HS-5 (cell line): ENCODE results near the gene KRTAP16-1.
"Not testable (repeated sequence)": the region's sequence is repeated elsewhere in the genome, so short reads cannot be mapped to it uniquely, and the experiment has no call there.

Source experiments
- DNase-seq: peaks from one replicate; pipeline ENCODE4 v3.0.0-alpha.2; 2012; ENCODE audit warnings: low read depth

The KRTAP16-1 gene

GRCh38 chr17:41308918-41309359 is at the start of gene KRTAP16-1:
KRTAP16-1 (minus strand) TSS chr17:41309309; CDS start chr17:41309253, 56 bp downstream.
- DNase-seq = no peak

- DNase-seq = no peak
Observed at GRCh38 chr17:41354536-41354935, 45.4 kb upstream of the KRTAP16-1 start.

- DNase-seq = no peak
Observed at GRCh38 chr17:41352597-41353366, 43.7 kb upstream of the KRTAP16-1 start.

- DNase-seq = no peak
Observed at GRCh38 chr17:41351177-41351576, 42.1 kb upstream of the KRTAP16-1 start.

GRCh38 chr17:41350381-41350878 is 41.3 kb upstream of the KRTAP16-1 start, which contains the start of gene KRT33A:
KRT33A (minus strand) TSS chr17:41350828; CDS start chr17:41350767, 61 bp downstream.
- DNase-seq = not testable (repeated sequence)

GRCh38 chr17:41347869-41348760 is 39.0 kb upstream of the KRTAP16-1 start:
- no peak for DNase-seq

GRCh38 chr17:41346421-41346820 is 37.3 kb upstream of the KRTAP16-1 start:
- not testable (repeated sequence) for DNase-seq

GRCh38 chr17:41345992-41346391 is 36.9 kb upstream of the KRTAP16-1 start:
- DNase-seq = no peak

- no peak for DNase-seq
Observed at GRCh38 chr17:41343029-41343428, 33.9 kb upstream of the KRTAP16-1 start.

- no peak for DNase-seq
Observed at GRCh38 chr17:41340934-41341861, 32.1 kb upstream of the KRTAP16-1 start.

GRCh38 chr17:41340494-41340893 is 31.4 kb upstream of the KRTAP16-1 start:
- no peak for DNase-seq

GRCh38 chr17:41339571-41340172 is 30.6 kb upstream of the KRTAP16-1 start:
- no peak for DNase-seq

- no peak for DNase-seq
Observed at GRCh38 chr17:41338961-41339485, 29.9 kb upstream of the KRTAP16-1 start.

GRCh38 chr17:41335747-41336146 is 26.6 kb upstream of the KRTAP16-1 start:
- DNase-seq = no peak

- DNase-seq = no peak
Observed at GRCh38 chr17:41334385-41335305, 25.5 kb upstream of the KRTAP16-1 start.

GRCh38 chr17:41333836-41334235 is 24.7 kb upstream of the KRTAP16-1 start:
- DNase-seq = no peak

- no peak for DNase-seq
Observed at GRCh38 chr17:41333098-41333497, 24.0 kb upstream of the KRTAP16-1 start.

- DNase-seq = no peak
Observed at GRCh38 chr17:41332239-41332638, 23.1 kb upstream of the KRTAP16-1 start.

GRCh38 chr17:41331606-41332005 is 22.5 kb upstream of the KRTAP16-1 start:
- no peak for DNase-seq
